K562 (cell line): Measurements from ENCODE around the gene CSMD2.

Source experiments
- RBM14 ChIP-seq: fragments of 200-400 bp; formaldehyde crosslinking; IDR thresholded peaks from 2 replicates; pipeline ENCODE4 v1.6.1; 2018; ENCODE audit warnings: low read depth, mild to moderate bottlenecking, low read length, moderate library complexity, borderline replicate concordance; ENCODE audit not compliant: insufficient read depth
- SREBF1 ChIP-seq: fragments of 150-350 bp; IDR thresholded peaks from 2 replicates; pipeline ENCODE4 v1.6.1; 2014; ENCODE audit warnings: antibody characterized with exemption, low read depth, low read length, borderline replicate concordance
- TAF1 ChIP-seq: IDR thresholded peaks from 2 replicates; pipeline ENCODE4 v1.6.1; 2011; ENCODE audit warnings: mild to moderate bottlenecking, low read length, moderate library complexity; ENCODE audit not compliant: insufficient read depth, control insufficient read depth, severe bottlenecking; ENCODE audit errors: extremely low read depth
- YY1 ChIP-seq, 3 experiments: IDR thresholded peaks; 2 replicates each; pipeline ENCODE4 v1.6.1; 2011; ENCODE audit warnings: low read length in 2 of 3, mild to moderate bottlenecking in 2 of 3, moderate library complexity in 2 of 3, borderline replicate concordance in 1 of 3, control low read depth in 1 of 3, low read depth in 1 of 3; ENCODE audit not compliant: insufficient read depth in 3 of 3, insufficient replicate concordance in 2 of 3, control insufficient read depth in 1 of 3, insufficient read length in 1 of 3; ENCODE audit errors: extremely low read depth in 1 of 3
- ZNF780A ChIP-seq: fragments of 250-450 bp; sonication (Bioruptor Pico); IDR thresholded peaks from 2 replicates; pipeline ENCODE4 v1.5.0; 2021; ENCODE audit warnings: mild to moderate bottlenecking
- TF ChIP-seq, protein P1 (sequence below): fragments of 450-650 bp; IDR thresholded peaks from 2 replicates; pipeline ENCODE4 v1.6.1; 2016; ENCODE audit warnings: antibody characterized with exemption

DNA sequence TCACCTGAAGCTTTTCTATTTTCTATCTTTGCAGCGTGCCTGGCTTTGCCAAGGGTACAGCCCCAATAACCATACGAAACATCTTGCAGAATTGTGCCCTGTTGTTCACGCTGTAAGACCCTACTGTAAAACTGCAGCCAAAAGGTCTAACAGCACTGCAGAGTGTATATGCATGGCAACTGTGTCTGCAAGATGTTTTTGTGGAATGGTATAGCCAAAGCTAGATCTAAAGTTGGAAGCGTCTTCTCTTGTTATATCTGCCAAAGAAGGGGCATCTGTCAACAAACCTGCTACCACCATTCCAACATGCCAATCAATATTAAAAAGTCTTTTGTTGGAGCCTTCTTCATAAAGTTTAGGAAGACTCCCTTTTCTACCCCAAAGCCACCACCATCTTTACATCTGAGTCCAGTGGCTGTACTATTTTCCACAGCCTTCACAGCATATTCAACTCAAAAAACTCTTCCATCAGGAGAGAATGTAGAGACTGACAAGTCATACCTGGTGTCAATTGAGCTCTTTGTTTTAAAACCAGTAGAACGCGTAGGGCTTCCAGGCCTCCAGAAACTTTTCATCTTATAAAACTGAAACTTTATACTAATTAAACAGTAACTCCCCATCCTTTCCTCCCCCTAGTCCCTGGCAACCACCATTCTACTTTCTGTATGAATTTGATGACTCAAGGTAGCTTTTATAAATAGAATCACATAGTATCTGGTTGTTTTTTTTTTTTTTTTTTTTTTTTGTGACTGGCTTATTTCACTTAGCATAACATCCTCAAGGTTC, 652.6 kb downstream of the CSMD2 start:
- TF ChIP-seq YY1 (IDR thresholded peaks at IDR 0.05; ENCODE audit: borderline replicate concordance in 1 of 3, control insufficient read depth in 1 of 3, extremely low read depth in 1 of 3, insufficient read depth in 3 of 3, insufficient read length in 1 of 3, insufficient replicate concordance in 2 of 3, low read depth in 1 of 3, low read length in 2 of 3), result no peak
- TF ChIP-seq, protein P1, sequence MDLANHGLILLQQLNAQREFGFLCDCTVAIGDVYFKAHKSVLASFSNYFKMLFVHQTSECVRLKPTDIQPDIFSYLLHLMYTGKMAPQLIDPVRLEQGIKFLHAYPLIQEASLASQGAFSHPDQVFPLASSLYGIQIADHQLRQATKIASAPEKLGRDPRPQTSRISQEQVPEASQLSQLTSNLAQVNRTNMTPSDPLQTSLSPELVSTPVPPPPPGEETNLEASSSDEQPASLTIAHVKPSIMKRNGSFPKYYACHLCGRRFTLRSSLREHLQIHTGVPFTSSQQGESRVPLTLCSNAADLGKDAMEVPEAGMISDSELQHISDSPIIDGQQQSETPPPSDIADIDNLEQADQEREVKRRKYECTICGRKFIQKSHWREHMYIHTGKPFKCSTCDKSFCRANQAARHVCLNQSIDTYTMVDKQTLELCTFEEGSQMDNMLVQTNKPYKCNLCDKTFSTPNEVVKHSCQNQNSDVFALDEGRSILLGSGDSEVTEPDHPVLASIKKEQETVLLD, result no peak
- TF ChIP-seq SREBF1, result no peak
- no peak for TF ChIP-seq RBM14
- no peak for TF ChIP-seq TAF1
- TF ChIP-seq ZNF780A, result no peak
